NT2/D1 (cell line): ENCODE results near the gene HERC4.

Source experiments
- YY1 ChIP-seq: IDR thresholded peaks from 2 replicates; pipeline ENCODE4 v1.6.1; 2011; ENCODE audit not compliant: insufficient read length, insufficient read depth
- ZNF274 ChIP-seq: IDR thresholded peaks from 2 replicates; pipeline ENCODE4 v1.6.1; 2011; ENCODE audit warnings: mild to moderate bottlenecking, low read depth, low read length

DNA sequence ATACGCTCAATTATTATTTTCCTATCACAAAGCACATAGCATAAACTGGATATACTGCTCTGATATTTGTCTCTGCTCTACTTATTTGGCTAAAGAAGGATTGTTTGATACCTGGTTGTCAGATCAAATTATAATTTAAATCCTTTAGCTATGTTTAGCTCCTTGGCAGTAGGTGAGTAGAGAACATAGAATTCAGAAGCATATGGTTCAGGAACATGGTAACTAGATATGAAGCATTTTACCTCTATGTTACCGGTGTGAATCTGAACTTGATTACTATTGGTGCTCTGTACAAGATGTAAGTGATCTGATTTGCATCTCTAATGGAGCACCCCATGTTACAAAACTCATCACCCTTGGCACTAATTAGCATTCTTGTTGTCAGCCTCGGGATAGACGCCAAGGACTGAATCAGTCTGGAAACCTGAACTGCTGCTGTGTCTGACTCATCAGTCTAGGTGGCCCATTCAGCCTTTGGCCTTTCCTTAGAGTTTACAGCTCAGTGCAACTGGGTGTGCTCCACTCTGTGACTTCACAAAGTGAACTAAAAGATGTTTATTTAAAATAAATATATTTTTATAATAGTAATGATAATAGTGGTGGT lies 21.9 kb upstream of the HERC4 start:
- TF ChIP-seq YY1: no peak
- TF ChIP-seq ZNF274: no peak
